K562 (cell line): ENCODE measurements around the gene CMTM5. TPM values are rescaled to one million over a fixed set of nuclear protein-coding genes. Genes with fewer than 3 reads are reported as not detected.
A peak's percentile ranks its signal among the peaks of the same experiment; 100 is the strongest.

Source experiments
- ATAC-seq: fragments of 200-7000 bp; cut with Tn5 transposase; 3 replicates; pipeline ENCODE4 v1.9.1; 2020; ENCODE audit warnings: moderate library complexity
- BruUV-seq: library from RNA; stranded (reverse); fragments of 400-500 nt; replicated peaks from 2 replicates; lab custom pipeline; 2021; lab: Mats Ljungman, UMichigan
- CTCF ChIA-PET: fragments of 300-600 bp; formaldehyde crosslinking; extraction: SDS; loops from one replicate; lab custom pipeline; 2021; ENCODE audit warnings: low intra/inter-chr PET ratio; lab: Yijun Ruan, JAX
- POLR2A ChIA-PET: fragments of 300-600, 350-650 bp; sonication (Branson Sonifier 250); formaldehyde crosslinking; extraction: SDS; loops from one replicate; lab custom pipeline; 2021; ENCODE audit warnings: antibody characterized with exemption, inconsistent platforms; lab: Yijun Ruan, JAX
- DNase-seq, 4 experiments: peaks; one replicate each; pipeline versions ENCODE4 v3.0.0 to v3.0.0-alpha.2; 2011 to 2018; ENCODE audit warnings: low spot score in 3 of 4, mixed read lengths in 3 of 4; ENCODE audit errors: extremely low read depth in 1 of 4
- FAIRE-seq: peaks from 2 replicates; lab custom pipeline; 2011; peaks lifted over from hg19 to GRCh38; lab: Jason Lieb, UNC
- H2AFZ ChIP-seq: 2 replicates; pipeline ENCODE4 v1.6.0; 2011; ENCODE audit warnings: low read depth, low read length, control low read depth, inconsistent platforms
- H3K27ac ChIP-seq: fragments of 200-600 bp; 3 replicates; pipeline ENCODE4 v1.8.0; 2011; ENCODE audit warnings: low read depth, mild to moderate bottlenecking, control low read depth, inconsistent platforms, low read length, moderate library complexity, mixed read lengths; ENCODE audit errors: extremely low read depth
- H3K27me3 ChIP-seq, 2 experiments: fragments of 300-600 bp in 1 of 2; 2 replicates in 1 of 2; 3 replicates in 1 of 2; pipeline versions ENCODE4 v1.6.0 to v1.8.0; 2011; ENCODE audit warnings: inconsistent platforms in 2 of 2, low read length in 2 of 2, mild to moderate bottlenecking in 1 of 2, mixed read lengths in 1 of 2, moderate library complexity in 1 of 2; ENCODE audit not compliant: control insufficient read depth in 2 of 2, insufficient read depth in 2 of 2
- H3K36me3 ChIP-seq: fragments of 300-600 bp; 3 replicates; pipeline ENCODE4 v1.8.0; 2011; ENCODE audit warnings: mild to moderate bottlenecking, low read length, inconsistent platforms; ENCODE audit not compliant: control insufficient read depth, insufficient read depth
- H3K4me1 ChIP-seq, 2 experiments: fragments of 200-600 bp in 1 of 2; replicated peaks in 1 of 2; 2 replicates in 1 of 2; 3 replicates in 1 of 2; pipeline versions ENCODE4 v1.5.1 to v1.8.0; 2011; ENCODE audit warnings: inconsistent platforms in 2 of 2, low read length in 2 of 2, mild to moderate bottlenecking in 1 of 2, mixed read lengths in 1 of 2, moderate library complexity in 1 of 2; ENCODE audit not compliant: control insufficient read depth in 2 of 2, insufficient read depth in 2 of 2
- H3K4me2 ChIP-seq: 2 replicates; pipeline ENCODE4 v1.6.1; 2011; ENCODE audit warnings: low read length, control low read depth, inconsistent platforms, mixed read lengths; ENCODE audit not compliant: insufficient read depth
- H3K4me3 ChIP-seq: fragments of 200-600 bp; sonication (generic), shearing (Covaris generic); 2 replicates; pipeline ENCODE4 v1.5.1; 2016; ENCODE audit warnings: control low read depth, inconsistent platforms
- H3K79me2 ChIP-seq: fragments of 200-600 bp; 3 replicates; pipeline ENCODE4 v1.8.0; 2011; ENCODE audit warnings: low read length, inconsistent platforms; ENCODE audit not compliant: control insufficient read depth, insufficient read depth
- H3K9ac ChIP-seq, 2 experiments: 2 replicates each; pipeline versions ENCODE4 v1.6.0 to v1.6.1; 2011; ENCODE audit warnings: low read depth in 2 of 2, low read length in 2 of 2, control low read depth in 1 of 2, inconsistent platforms in 1 of 2, mild to moderate bottlenecking in 1 of 2, mixed read lengths in 1 of 2; ENCODE audit not compliant: insufficient read depth in 1 of 2
- H3K9me1 ChIP-seq: one replicate; pipeline ENCODE4 v1.6.0; 2011; ENCODE audit warnings: inconsistent platforms, mild to moderate bottlenecking, low read length, moderate library complexity; ENCODE audit not compliant: control insufficient read depth, insufficient read depth
- H3K9me3 ChIP-seq: replicated peaks from 2 replicates; pipeline ENCODE4 v1.5.1; 2011; ENCODE audit warnings: low read depth, low read length, inconsistent platforms; ENCODE audit not compliant: control insufficient read depth, insufficient read depth
- H4K20me1 ChIP-seq: replicated peaks from 2 replicates; pipeline ENCODE4 v1.6.1; 2011; ENCODE audit warnings: low read length, inconsistent platforms, mixed read lengths; ENCODE audit not compliant: control insufficient read depth, insufficient read depth
- GTF2F1 ChIP-seq: IDR thresholded peaks from 2 replicates; pipeline ENCODE4 v1.6.1; 2011; ENCODE audit warnings: low read depth, low read length, improper control_type of control experiment
- KAT8 ChIP-seq: fragments of 450-650 bp; IDR thresholded peaks from 2 replicates; pipeline ENCODE4 v1.6.1; 2016; ENCODE audit warnings: low read depth, mild to moderate bottlenecking
- NCOR1 ChIP-seq: fragments of 450-650 bp; IDR thresholded peaks from 2 replicates; pipeline ENCODE4 v1.6.1; 2016; ENCODE audit warnings: mild to moderate bottlenecking, moderate library complexity
- SLC30A9 ChIP-seq: fragments of 250-450 bp; sonication (Bioruptor Pico); IDR thresholded peaks from 2 replicates; pipeline ENCODE4 v1.8.0; 2022; ENCODE audit warnings: mild to moderate bottlenecking, moderate library complexity
- SREBF2 ChIP-seq: sonication (generic); formaldehyde crosslinking; IDR thresholded peaks from 2 replicates; pipeline ENCODE4 v1.4.0; 2020; ENCODE audit warnings: mild to moderate bottlenecking, missing genetic modification reagents
- TRIM25 ChIP-seq: fragments of 450-650 bp; IDR thresholded peaks from 2 replicates; pipeline ENCODE4 v1.7.0; 2016; ENCODE audit warnings: borderline replicate concordance
- ZNF263 ChIP-seq: sonication (generic); formaldehyde crosslinking; IDR thresholded peaks from 2 replicates; pipeline ENCODE4 v1.8.0; 2022; ENCODE audit warnings: mild to moderate bottlenecking, missing genetic modification reagents, borderline replicate concordance
- WGBS: fragments of 100-300 bp; shearing (Covaris generic); methylation state at CpG from one replicate; pipeline ENCODE4 v1.1.6; 2016; ENCODE audit warnings: low coverage, mixed read lengths; ENCODE audit not compliant: insufficient coverage; ENCODE audit errors: missing lambda C conversion rate; 5-methylcytosine and 5-hydroxymethylcytosine counted together
- in situ Hi-C: fragments of 300-500 bp; cut with MboI; formaldehyde crosslinking; loops from 4 replicates; pipeline ENCODE4 v1.15.0; 2018; ENCODE audit warnings: inconsistent platforms, mixed read lengths
- intact Hi-C: fragments of 100-400 bp; cut with micrococcal nuclease; formaldehyde crosslinking; loops from 2 replicates; pipeline ENCODE4 v1.14.2; 2022
- polyA plus RNA-seq, 8 experiments: library from polyadenylated mRNA; depleted of rRNA in 4 of 8; stranded (reverse) in 5 of 8; unstranded in 3 of 8; fragments of >200 nt; fragmentation: Nextera tagmentation in 2 of 8; fragmentation: Illumina TruSeq in 1 of 8; extraction: Ambion mirVana in 2 of 8; extraction: Trizol in 1 of 8; gene quantifications; 2 replicates each; pipeline versions ENCODE4 v1.2.1 to v1.2.3, GENCODE V29; 2011 to 2014; ENCODE audit warnings: inconsistent platforms in 1 of 8, missing spikeins in 1 of 8
- total RNA-seq, 7 experiments: library from RNA; depleted of rRNA in 6 of 7; stranded (reverse); fragments of >200 nt in 6 of 7; fragmentation: Illumina TruSeq in 2 of 7; extraction: Trizol in 2 of 7; gene quantifications; 2 replicates each; pipeline versions ENCODE4 v1.2.1 to v1.2.3, GENCODE V29; 2011 to 2021; ENCODE audit warnings: low replicate concordance in 1 of 7

Gene CMTM5
- total and polyA plus RNA-seq, 9 of the 15 experiments (the other 6 are each of a cell fraction or from before 2014, with no cell fraction given), result 0.21 TPM; not detected in 8

- DNase-seq, result no peak
- H3K36me3 ChIP-seq, result no peaks in the 10 kb centered on the region
- CTCF ChIA-PET, result no interaction called here
- intact Hi-C loops, result no loop called here
- peaks cover 14 to 87% of the 10 kb centered on the region in 2 experiments; a peak in 4 of 5 replicates for H3K27me3 ChIP-seq
- BruUV-seq, result no TSS peak
- H3K4me1 ChIP-seq, result no peaks in the 10 kb centered on the region
- TF ChIP-seq NCOR1, result no peak
- TF ChIP-seq ZNF263 (CRISPR knock-in tag), result peak; percentile 91
- TF ChIP-seq, all 486 proteins: peak for 1
- no peak overlapping the region for H2AFZ ChIP-seq
- ATAC-seq, result no peak
- POLR2A ChIA-PET, result interaction anchor here (0.5 to 1.0 kb wide), 2 partner anchors 13 to 16 kb away, joined by 3 read pairs; no protein-coding TSS in a partner anchor
- no peak for FAIRE-seq
- no peaks in the 10 kb centered on the region for H3K9me3 ChIP-seq
- no peaks in the 10 kb centered on the region for H4K20me1 ChIP-seq
- H3K9ac ChIP-seq, result no peak overlapping the region
- in situ Hi-C loops, result no loop called here
- H3K79me2 ChIP-seq, result no peaks in the 10 kb centered on the region
- no peaks in the 10 kb centered on the region for H3K9me1 ChIP-seq
- WGBS, result 0% methylated on average over 6 of the region's 14 CpGs
- H3K4me3 ChIP-seq, result no peak overlapping the region
- H3K4me2 ChIP-seq, result no peak overlapping the region
- H3K27ac ChIP-seq, result no peak overlapping the region
These were observed 33.3 kb downstream of the CMTM5 start for GRCh38 chr14:23409966-23410635.

DNA sequence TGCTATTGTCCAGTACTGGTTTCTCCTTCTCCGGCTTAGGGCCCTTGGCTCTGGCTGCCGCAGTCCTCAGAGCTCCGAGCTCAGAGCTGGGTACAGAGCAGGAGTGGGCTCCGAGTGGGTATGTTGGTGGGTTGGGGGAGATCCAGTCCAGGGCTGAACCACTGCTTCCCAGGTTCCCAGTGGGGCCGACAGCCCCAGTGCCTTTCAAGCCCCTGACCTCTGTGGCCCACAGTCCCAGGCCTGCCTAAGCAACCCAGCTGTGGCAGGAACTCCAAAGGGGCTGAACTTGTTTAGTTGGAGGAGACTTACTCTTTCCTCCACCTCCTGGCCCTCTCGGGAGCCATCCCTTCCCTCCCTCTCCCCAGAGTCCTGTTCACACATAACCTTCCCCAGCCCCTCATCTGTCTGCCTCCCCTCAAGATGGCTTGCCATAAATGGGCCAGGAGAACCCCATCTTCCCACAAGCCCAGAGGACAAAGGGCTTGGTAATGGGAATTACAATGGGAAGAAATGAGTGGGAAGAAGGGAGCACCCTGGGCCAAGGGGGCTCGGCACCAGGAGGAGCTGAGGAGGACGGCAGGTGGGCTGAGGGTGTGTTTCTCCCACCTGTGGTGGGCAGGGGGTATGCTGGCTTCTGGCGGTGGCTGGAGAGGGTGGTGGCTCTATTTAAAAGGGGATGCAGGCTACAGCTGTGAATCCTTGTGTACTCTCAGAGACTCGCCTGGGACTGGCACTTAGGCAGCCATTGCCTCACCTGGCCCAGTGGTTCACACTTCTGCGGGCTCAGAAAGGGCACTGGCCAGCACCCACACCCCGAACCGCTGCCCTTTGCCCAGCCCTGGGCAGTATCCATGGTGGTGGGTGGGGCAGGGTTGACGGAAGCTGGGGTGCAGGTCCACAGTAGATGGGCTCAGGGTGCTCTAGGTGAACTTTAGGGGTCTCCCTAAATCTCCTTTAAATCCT is 35.0 kb downstream of the CMTM5 start:
- Histone ChIP-seq H4K20me1 (no peaks in the 10 kb centered on the region), H3K4me3 (no peak overlapping the region), H3K36me3 (no peaks in the 10 kb centered on the region), H3K27me3 (peaks cover 14 to 84% of the 10 kb centered on the region in 2 experiments; a peak in 4 of 5 replicates), H3K9ac (peak overlapping the region in 1 of 2 experiments; percentile 26; a peak in 1 of 4 replicates), H3K27ac (no peak overlapping the region), H3K9me3 (no peaks in the 10 kb centered on the region), H2AFZ (no peak overlapping the region), H3K9me1 (no peaks in the 10 kb centered on the region), H3K4me1 (no peaks in the 10 kb centered on the region), H3K79me2 (no peaks in the 10 kb centered on the region), H3K4me2 (no peak overlapping the region)
- CTCF ChIA-PET, result no interaction called here
- no TSS peak for BruUV-seq
- no peak for TF ChIP-seq KAT8
- TF ChIP-seq GTF2F1, result no peak
- TF ChIP-seq ZNF263 (CRISPR knock-in tag), result no peak
- TF ChIP-seq SLC30A9, result no peak
- TF ChIP-seq SREBF2 (CRISPR knock-in tag), result no peak
- no peak for TF ChIP-seq TRIM25
- DNase-seq (no peak), FAIRE-seq (no peak), ATAC-seq (no peak)
- in situ Hi-C loops, result no loop called here
- WGBS, result 2% methylated on average over 13 of the region's 14 CpGs
- intact Hi-C loops, result no loop called here
- POLR2A ChIA-PET, result no interaction called here
